HFFc6 (cell line): ENCODE data around the gene CLPX. TPM values are rescaled to one million over a fixed set of nuclear protein-coding genes. Genes with fewer than 3 reads are reported as not detected.
"Not testable (repeated sequence)": the region's sequence is repeated elsewhere in the genome, so short reads cannot be mapped to it uniquely, and the experiment has no call there.

Experiments used
- DNase-seq: peaks from one replicate; pipeline ENCODE4 v3.0.0-alpha.2; 2018
- H3K27ac Mint-ChIP-seq: 2 replicates; pipeline ENCODE4 v1.8.0; 2020; ENCODE audit warnings: mild to moderate bottlenecking, mixed read lengths
- H3K27me3 Mint-ChIP-seq: 2 replicates; pipeline ENCODE4 v1.8.0; 2021; ENCODE audit warnings: mild to moderate bottlenecking, moderate library complexity, mixed read lengths; ENCODE audit not compliant: insufficient read depth
- H3K36me3 Mint-ChIP-seq: 2 replicates; pipeline ENCODE4 v1.8.0; 2021; ENCODE audit warnings: low read depth, mixed read lengths
- H3K4me1 Mint-ChIP-seq: 2 replicates; pipeline ENCODE4 v1.8.0; 2020; ENCODE audit warnings: low read depth, mixed read lengths
- H3K4me3 Mint-ChIP-seq: 2 replicates; pipeline ENCODE4 v1.8.0; 2020; ENCODE audit warnings: mild to moderate bottlenecking, moderate library complexity, mixed read lengths
- H3K9me3 Mint-ChIP-seq: 2 replicates; pipeline ENCODE4 v1.8.0; 2020; ENCODE audit warnings: mild to moderate bottlenecking, mixed read lengths
- total RNA-seq, 6 experiments: library from RNA; stranded (reverse); fragmentation: NEBNext Ultra II Directional; extraction: Animal tissue kit (Norgen Biotek cat#: 25700); gene quantifications; 2 replicates in 1 of 6; 3 replicates in 5 of 6; pipeline ENCODE4 v1.2.3, GENCODE V29; 2021
- TF ChIP-seq, protein P1 (sequence below): fragments of 200-600 bp; sonication (generic); IDR thresholded peaks from 2 replicates; pipeline ENCODE4 v1.5.0; 2021; ENCODE audit warnings: antibody characterized with exemption, mild to moderate bottlenecking

CLPX gene
- total RNA-seq, 6 experiments from 2014 or later = 35.1 to 42.0 (median 39.4) TPM

DNA sequence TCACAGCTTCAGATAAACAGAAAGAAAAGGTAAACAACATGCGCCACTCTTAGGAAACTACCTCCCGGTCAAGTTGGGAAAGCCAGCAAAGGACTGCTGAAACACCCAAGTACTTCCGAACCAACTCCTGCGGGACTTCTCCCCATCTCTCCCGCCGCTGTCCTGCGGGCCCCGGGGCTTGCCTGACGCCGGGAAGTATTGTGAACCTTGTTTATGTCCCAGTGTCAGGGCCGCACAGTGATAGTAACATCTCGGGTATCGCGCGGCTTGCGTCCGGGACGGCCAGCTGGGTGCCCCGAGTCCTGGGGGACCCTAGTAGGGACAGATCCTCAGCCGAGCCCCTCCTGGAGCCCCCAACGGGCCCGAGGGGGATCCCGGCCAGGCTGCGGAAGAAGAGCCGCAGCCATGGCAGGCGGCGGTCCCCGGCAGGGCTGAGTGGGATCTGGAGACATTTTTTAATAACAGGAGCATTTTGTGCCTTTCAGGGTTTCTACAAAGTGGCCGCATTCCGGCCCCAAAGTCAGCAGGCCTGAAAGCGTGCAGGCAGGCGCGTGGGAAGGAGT lies 756 bp downstream of the CLPX start:
- Mint-ChIP-seq H3K9me3 (no peaks in the 10 kb centered on the region), H3K27me3 (peaks cover 1% of the 10 kb centered on the region; the same call in 1 of the 2 replicates), H3K27ac (peak overlapping the region; percentile 95), H3K36me3 (peaks cover 6% of the 10 kb centered on the region), H3K4me1 (peaks cover 24% of the 10 kb centered on the region), H3K4me3 (peak overlapping the region; percentile 99)
- TF ChIP-seq, protein P1, sequence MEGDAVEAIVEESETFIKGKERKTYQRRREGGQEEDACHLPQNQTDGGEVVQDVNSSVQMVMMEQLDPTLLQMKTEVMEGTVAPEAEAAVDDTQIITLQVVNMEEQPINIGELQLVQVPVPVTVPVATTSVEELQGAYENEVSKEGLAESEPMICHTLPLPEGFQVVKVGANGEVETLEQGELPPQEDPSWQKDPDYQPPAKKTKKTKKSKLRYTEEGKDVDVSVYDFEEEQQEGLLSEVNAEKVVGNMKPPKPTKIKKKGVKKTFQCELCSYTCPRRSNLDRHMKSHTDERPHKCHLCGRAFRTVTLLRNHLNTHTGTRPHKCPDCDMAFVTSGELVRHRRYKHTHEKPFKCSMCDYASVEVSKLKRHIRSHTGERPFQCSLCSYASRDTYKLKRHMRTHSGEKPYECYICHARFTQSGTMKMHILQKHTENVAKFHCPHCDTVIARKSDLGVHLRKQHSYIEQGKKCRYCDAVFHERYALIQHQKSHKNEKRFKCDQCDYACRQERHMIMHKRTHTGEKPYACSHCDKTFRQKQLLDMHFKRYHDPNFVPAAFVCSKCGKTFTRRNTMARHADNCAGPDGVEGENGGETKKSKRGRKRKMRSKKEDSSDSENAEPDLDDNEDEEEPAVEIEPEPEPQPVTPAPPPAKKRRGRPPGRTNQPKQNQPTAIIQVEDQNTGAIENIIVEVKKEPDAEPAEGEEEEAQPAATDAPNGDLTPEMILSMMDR = no peak
- peak; percentile 57 for DNase-seq

DNA sequence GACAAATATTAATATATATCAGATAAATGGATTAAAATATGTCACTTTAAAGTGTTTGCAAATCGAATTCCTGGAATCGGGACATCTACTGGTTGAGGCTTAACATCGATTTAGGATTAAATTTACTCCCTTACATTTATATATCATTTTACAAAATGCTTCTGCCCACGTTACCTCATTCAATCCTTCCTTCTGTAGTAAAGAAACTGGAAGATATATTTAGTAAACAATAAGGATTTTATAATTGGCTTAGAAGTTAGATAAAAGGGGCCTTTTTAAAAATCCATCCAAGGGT lies 1.3 kb downstream of the CLPX start:
- H3K9me3 Mint-ChIP-seq = no peaks in the 10 kb centered on the region
- H3K36me3 Mint-ChIP-seq = peaks cover 6% of the 10 kb centered on the region
- peaks cover 1% of the 10 kb centered on the region; the same call in 1 of the 2 replicates for H3K27me3 Mint-ChIP-seq
- peak overlapping the region; percentile 95 for H3K27ac Mint-ChIP-seq
- DNase-seq = no peak
- TF ChIP-seq, protein P1 = no peak
- peaks cover 20% of the 10 kb centered on the region for H3K4me1 Mint-ChIP-seq
- peak overlapping the region; percentile 99 for H3K4me3 Mint-ChIP-seq

DNA sequence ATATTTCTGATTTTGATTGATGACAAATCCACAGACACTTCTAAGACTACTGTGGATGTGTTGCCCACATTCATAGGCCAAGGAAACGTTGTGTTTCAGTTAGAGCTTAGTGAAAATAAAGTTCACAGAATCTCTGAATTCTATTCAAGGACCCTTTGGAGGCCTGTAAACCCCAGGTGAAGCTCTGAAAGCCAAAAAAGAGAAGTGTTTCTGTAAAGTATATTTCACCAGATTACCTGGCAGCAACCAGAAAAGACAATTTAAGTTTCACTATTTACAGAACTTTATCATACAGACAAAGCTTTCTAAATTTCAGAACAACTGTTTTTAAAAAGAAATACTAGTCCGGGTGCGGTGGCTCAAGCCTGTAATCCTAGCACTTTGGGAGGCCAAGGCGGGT lies 2.6 kb downstream of the CLPX start:
- no peak for DNase-seq
- TF ChIP-seq, protein P1 = no peak
- H3K36me3 Mint-ChIP-seq = peaks cover 6% of the 10 kb centered on the region
- peaks cover 1% of the 10 kb centered on the region; the same call in 1 of the 2 replicates for H3K27me3 Mint-ChIP-seq
- no peaks in the 10 kb centered on the region for H3K9me3 Mint-ChIP-seq
- no peak overlapping the region; the same call in 1 of the 2 replicates for H3K27ac Mint-ChIP-seq
- peak overlapping the region; percentile 99 for H3K4me3 Mint-ChIP-seq
- peaks cover 20% of the 10 kb centered on the region for H3K4me1 Mint-ChIP-seq

DNA sequence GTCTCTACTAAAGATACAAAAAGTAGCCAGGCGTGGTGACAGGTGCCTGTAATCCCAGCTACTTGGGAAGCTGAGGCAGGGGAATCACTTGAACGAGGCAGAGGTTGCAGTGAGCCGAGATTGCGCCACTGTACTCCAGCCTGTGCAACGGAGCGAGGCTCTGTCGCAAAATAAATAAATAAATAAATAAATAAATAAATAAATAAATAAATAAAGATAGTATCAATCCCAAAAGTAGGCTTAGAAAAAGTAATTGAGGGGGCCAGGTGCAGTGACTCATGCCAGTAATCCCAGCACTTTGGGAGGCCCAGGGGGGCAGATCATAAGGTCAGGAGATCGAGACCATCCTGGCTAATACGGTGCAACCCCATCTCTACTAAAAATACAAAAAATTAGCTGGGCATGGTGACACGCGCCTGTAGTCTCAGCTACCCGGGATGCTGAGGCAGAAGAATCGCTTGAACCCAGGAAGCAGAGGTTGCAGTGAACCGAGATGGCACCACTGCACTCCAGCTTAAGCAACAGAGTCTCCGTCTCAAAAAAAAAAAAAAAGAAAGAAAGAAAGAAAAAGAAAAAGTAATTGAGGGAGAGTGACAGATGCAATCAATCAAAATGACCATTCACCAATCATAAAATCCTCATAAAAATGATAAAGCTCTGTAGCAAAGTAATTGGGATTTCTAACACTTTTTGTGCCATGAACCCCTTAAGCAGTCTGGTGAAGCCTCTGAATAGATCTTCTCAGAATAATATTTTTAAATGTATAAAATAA lies 3.4 kb downstream of the CLPX start:
- not testable (repeated sequence) for H3K27ac Mint-ChIP-seq, H3K9me3 Mint-ChIP-seq, DNase-seq, H3K27me3 Mint-ChIP-seq, H3K4me3 Mint-ChIP-seq, H3K36me3 Mint-ChIP-seq
- H3K4me1 Mint-ChIP-seq = peaks cover 20% of the 10 kb centered on the region

DNA sequence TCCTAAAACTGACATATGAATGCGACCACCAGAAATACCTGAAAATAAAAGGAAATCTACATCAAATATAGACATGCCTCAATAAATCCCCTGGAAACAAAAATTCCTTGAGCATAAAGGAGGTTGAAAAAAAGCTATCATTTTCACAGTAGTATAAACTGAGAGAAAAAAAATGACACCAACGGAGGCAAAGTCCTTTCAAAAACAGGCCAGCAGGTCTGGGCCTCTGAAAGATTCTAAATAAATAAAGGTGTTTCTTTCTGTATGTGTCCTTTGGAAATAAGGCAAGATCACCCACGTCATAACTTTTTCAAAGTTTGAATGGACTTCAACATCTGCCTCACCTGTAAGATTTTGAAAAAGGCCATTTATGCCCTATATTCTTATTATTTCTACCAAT lies 5.0 kb downstream of the CLPX start:
- Mint-ChIP-seq H3K36me3 (peaks cover 6% of the 10 kb centered on the region), H3K27me3 (no peaks in the 10 kb centered on the region), H3K4me1 (peaks cover 19% of the 10 kb centered on the region), H3K9me3 (no peaks in the 10 kb centered on the region), H3K4me3 (no peak overlapping the region), H3K27ac (no peak overlapping the region)
- TF ChIP-seq, protein P1 = no peak
- no peak for DNase-seq

DNA sequence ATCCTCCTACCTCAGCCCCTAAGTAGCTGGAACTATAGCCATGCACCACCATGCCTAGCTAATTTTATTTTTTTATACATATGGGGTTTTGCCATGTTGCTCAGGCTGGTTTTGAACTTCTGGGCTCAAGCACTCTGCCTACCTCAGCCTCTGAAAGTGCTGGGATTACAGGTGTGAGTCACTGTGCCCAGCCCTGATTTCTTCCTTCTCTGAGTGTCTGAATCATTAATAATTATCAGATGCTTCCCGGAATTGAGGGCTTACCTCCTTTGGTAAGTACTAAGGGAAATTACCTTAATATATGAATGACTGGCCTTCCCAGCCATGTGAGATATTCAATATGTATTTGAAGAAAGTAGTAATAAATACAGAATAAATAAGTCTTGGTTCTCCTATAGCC lies 7.2 kb downstream of the CLPX start:
- TF ChIP-seq, protein P1 = no peak
- peaks cover 12% of the 10 kb centered on the region for H3K4me1 Mint-ChIP-seq
- no peaks in the 10 kb centered on the region; the same call in 1 of the 2 replicates for H3K36me3 Mint-ChIP-seq
- no peak overlapping the region for H3K4me3 Mint-ChIP-seq
- H3K9me3 Mint-ChIP-seq = no peaks in the 10 kb centered on the region
- peak; percentile 20 for DNase-seq
- H3K27ac Mint-ChIP-seq = no peak overlapping the region
- no peaks in the 10 kb centered on the region for H3K27me3 Mint-ChIP-seq
